ENCODE measurements around the gene RRP9.

RRP9 gene

DNA sequence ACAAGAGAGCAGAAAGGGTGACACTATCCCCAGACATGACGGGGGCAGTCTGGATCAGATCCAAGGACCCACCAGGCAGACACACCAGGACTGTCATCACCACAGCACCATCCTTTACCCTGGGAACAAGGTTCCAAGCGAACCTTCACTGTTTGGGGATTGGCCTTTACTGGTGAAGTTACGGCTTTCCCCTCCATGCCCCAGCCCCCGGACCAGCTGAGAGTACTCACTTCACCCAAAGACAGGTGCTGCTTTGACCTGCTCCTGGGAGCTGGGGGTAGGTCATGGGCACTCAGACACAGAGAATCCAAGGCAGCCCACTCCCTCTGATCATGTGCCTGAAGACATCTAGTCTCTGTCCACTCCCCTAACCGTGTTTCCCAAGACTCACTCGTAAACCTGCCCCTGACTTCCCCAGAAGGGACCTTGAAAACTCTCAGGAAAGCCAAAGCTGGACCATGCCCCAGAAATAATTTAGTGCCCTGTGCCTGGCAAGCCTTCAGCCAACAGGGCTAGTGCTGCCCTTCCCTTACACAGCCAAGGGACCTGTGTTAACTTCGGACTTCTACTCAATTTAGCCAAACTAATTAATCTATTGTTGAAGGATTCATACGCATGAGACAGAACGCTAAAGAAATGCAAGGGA, 2.8 kb downstream of the RRP9 start:
- peaks cover 33 to 38% of the 10 kb centered on the region in 2 donors for H3K36me3 ChIP-seq (ENCODE audit: control insufficient read depth in 2 of 2, insufficient read depth in 2 of 2, low read length in 2 of 2)
- no peak overlapping the region for H3K9ac ChIP-seq (ENCODE audit: low read depth in 1 of 2, low read length in 2 of 2)
- peaks cover 19 to 25% of the 10 kb centered on the region in 2 donors for H3K4me1 ChIP-seq (ENCODE audit: control insufficient read depth in 2 of 2, insufficient read depth in 2 of 2, low read length in 2 of 2)
- H3K4me3 ChIP-seq (ENCODE audit: low read length in 2 of 2) = no peak overlapping the region
- H3K27ac ChIP-seq (ENCODE audit: low read depth in 2 of 2, low read length in 2 of 2) = no peak overlapping the region
- H3K9me3 ChIP-seq (ENCODE audit: control insufficient read depth in 2 of 2, low read length in 2 of 2) = no peaks in the 10 kb centered on the region
- no peaks in the 10 kb centered on the region for H3K27me3 ChIP-seq (ENCODE audit: control insufficient read depth in 2 of 2, insufficient read depth in 2 of 2, low read length in 2 of 2)

DNA sequence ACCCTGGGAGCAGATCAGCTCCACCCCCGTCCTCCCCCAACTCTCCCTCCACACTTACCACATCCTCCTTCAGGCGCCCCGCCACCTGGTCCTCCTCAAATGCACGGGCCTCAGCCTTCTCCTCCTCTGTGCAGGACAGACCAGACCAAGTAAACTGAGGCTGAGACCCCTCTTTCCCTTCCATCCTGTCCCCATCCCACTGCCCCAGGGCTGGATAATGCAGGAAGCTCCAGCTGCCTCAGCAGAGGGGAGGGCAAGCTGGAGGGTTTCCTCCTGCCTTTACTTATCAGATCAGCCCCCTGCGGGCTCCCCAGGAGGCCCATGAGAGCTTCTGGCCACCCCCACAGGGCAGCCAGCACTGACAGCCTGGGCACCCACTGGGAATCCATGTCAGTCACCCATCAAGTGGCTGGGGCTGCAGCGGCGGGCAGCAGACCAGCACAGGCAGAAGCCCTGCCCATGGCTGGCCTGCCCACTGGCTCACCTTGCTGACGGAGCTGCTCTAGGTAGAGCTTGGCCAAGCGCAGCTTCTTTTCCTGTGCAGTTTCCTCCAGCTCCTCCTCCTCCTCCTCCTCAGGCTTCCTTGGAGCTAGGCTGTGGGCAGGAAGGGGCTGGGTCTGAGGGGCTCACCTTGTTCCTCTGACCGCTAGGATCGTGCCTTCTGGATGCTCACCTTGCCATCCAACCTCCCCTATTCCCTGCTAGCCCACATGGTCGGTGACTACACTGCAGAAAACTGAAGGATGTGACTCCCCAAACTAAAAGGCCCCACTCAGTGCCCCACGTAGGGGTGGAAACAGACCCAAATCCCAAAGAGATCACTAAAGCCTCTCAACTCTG, 3.9 kb downstream of the RRP9 start:
- H3K4me1 ChIP-seq (ENCODE audit: control insufficient read depth in 2 of 2, insufficient read depth in 2 of 2, low read length in 2 of 2) = peaks cover 12 to 17% of the 10 kb centered on the region in 2 donors
- no peak overlapping the region for H3K4me3 ChIP-seq (ENCODE audit: low read length in 2 of 2)
- H3K27me3 ChIP-seq (ENCODE audit: control insufficient read depth in 2 of 2, insufficient read depth in 2 of 2, low read length in 2 of 2) = no peaks in the 10 kb centered on the region
- no peaks in the 10 kb centered on the region for H3K9me3 ChIP-seq (ENCODE audit: control insufficient read depth in 2 of 2, low read length in 2 of 2)
- no peak overlapping the region for H3K9ac ChIP-seq (ENCODE audit: low read depth in 1 of 2, low read length in 2 of 2)
- peaks cover 40 to 49% of the 10 kb centered on the region in 2 donors for H3K36me3 ChIP-seq (ENCODE audit: control insufficient read depth in 2 of 2, insufficient read depth in 2 of 2, low read length in 2 of 2)
- H3K27ac ChIP-seq (ENCODE audit: low read depth in 2 of 2, low read length in 2 of 2) = no peak overlapping the region

DNA sequence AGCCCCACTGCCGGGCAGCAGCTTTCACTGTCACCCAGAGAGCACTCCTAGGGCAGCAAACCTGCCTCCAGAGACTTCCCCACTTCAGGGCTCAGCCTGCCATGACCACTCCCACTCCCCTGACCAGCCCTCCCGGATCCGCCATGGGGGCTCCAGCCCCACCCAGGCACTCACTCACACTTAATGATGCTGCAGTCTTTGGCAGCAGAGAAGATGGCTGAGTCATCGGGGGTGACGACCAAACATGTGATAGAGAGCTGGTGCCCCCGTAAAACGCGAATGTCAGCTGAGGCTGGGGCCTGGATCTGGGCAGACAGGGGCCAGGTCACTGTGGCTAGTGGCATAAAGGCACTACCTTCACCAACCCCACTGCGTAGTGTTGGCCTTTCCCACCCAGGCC, 4.7 kb downstream of the RRP9 start:
- no peak overlapping the region for H3K4me3 ChIP-seq (ENCODE audit: low read length in 2 of 2)
- H3K36me3 ChIP-seq (ENCODE audit: control insufficient read depth in 2 of 2, insufficient read depth in 2 of 2, low read length in 2 of 2) = peaks cover 44 to 51% of the 10 kb centered on the region in 2 donors
- no peaks in the 10 kb centered on the region for H3K9me3 ChIP-seq (ENCODE audit: control insufficient read depth in 2 of 2, low read length in 2 of 2)
- H3K9ac ChIP-seq (ENCODE audit: low read depth in 1 of 2, low read length in 2 of 2) = no peak overlapping the region
- H3K27me3 ChIP-seq (ENCODE audit: control insufficient read depth in 2 of 2, insufficient read depth in 2 of 2, low read length in 2 of 2) = no peaks in the 10 kb centered on the region
- no peak overlapping the region for H3K27ac ChIP-seq (ENCODE audit: low read depth in 2 of 2, low read length in 2 of 2)
- H3K4me1 ChIP-seq (ENCODE audit: control insufficient read depth in 2 of 2, insufficient read depth in 2 of 2, low read length in 2 of 2) = peaks cover 5 to 10% of the 10 kb centered on the region in 2 donors

DNA sequence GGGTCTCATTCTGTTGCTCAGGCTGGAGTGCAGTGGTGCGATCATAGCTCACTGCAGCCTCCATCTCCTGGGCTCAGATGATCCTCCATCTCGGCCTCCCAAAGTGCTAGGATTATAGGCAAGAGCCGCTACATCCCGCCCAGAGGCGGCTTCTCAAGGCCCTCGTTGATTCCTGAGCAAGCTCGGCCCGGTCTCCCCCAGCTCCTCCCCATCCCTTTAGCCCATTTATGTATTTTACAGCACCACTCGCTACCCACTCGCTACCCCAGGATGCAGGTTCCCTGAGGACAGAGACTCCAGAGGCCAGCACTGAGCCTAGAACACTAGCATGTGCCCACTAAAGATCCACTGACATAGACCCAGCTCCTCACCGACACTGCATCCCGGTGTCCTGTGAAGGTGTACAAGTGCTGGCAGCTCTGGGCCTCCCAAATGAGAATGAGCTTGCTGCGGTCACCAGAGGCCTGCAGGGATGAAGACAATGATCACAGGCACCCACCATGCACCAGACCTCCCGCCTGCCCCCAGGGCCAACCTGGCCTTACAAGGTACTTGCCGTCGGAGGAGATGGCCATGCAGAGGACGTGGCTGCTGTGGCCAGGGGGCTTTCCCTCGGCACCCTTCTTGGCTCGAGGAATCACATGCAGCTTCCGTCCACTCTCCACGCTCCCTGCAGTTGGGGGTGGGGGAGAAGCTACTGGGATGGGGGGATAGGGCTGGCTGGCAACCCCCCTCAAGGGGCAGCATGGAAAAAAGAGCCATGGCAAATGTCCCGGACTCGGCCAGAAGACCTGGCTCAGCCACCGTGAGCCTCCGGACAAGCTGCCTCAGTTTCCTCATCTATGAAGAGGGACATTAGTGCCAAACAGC, 5.6 kb downstream of the RRP9 start:
- peaks cover 4 to 7% of the 10 kb centered on the region in 2 donors for H3K4me1 ChIP-seq (ENCODE audit: control insufficient read depth in 2 of 2, insufficient read depth in 2 of 2, low read length in 2 of 2)
- peaks cover 44 to 51% of the 10 kb centered on the region in 2 donors for H3K36me3 ChIP-seq (ENCODE audit: control insufficient read depth in 2 of 2, insufficient read depth in 2 of 2, low read length in 2 of 2)
- H3K9ac ChIP-seq (ENCODE audit: low read depth in 1 of 2, low read length in 2 of 2) = no peak overlapping the region
- H3K9me3 ChIP-seq (ENCODE audit: control insufficient read depth in 2 of 2, low read length in 2 of 2) = no peaks in the 10 kb centered on the region
- no peak overlapping the region for H3K27ac ChIP-seq (ENCODE audit: low read depth in 2 of 2, low read length in 2 of 2)
- H3K4me3 ChIP-seq (ENCODE audit: low read length in 2 of 2) = no peak overlapping the region
- no peaks in the 10 kb centered on the region for H3K27me3 ChIP-seq (ENCODE audit: control insufficient read depth in 2 of 2, insufficient read depth in 2 of 2, low read length in 2 of 2)

DNA sequence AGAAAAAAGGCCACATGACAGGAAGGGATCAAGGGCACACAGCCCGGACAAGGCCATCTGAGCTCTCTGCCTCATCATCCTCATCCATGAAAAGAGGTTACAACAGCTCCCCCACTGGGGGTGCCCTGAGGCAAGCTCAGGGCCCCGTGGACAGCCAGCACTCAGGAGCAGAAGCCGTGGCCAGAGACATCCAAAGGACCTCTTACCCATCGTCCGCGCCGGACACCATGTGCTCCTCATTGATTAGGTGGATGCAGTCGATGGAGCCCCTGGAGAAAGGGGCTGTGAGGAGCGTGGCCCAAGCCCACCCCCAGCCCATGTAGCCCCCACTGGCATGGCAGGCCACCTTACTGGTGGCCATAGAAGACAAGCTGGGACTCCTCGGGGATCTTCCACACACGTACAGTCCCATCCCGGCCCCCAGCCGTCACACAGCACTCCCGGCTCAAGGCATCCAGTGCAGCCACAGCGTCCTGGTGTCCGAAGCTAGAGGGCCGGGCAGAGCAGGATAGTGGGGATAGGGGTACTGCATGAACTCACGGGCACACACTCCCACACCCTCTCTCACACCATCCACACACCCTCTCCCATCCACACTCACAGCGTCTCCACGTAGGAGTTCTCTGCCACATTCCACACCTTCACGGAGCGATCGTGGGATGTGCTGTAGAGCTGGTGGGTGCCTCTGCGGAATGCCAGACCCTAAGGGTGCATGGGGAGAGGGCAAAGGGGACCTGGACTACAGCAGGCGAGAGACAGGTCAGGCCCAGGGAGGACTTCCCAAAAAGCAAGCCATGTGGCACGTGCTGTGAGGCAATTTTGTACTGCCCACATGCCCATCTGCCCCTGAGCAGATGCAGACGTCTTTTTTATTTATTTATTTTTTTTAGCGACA, 6.5 kb downstream of the RRP9 start:
- Histone ChIP-seq H3K27me3 (ENCODE audit: control insufficient read depth in 2 of 2, insufficient read depth in 2 of 2, low read length in 2 of 2) (no peaks in the 10 kb centered on the region), H3K9ac (ENCODE audit: low read depth in 1 of 2, low read length in 2 of 2) (no peak overlapping the region), H3K4me3 (ENCODE audit: low read length in 2 of 2) (no peak overlapping the region), H3K27ac (ENCODE audit: low read depth in 2 of 2, low read length in 2 of 2) (no peak overlapping the region), H3K4me1 (ENCODE audit: control insufficient read depth in 2 of 2, insufficient read depth in 2 of 2, low read length in 2 of 2) (no peaks in the 10 kb centered on the region), H3K9me3 (ENCODE audit: control insufficient read depth in 2 of 2, low read length in 2 of 2) (no peaks in the 10 kb centered on the region), H3K36me3 (ENCODE audit: control insufficient read depth in 2 of 2, insufficient read depth in 2 of 2, low read length in 2 of 2) (peaks cover 44 to 51% of the 10 kb centered on the region in 2 donors)

DNA sequence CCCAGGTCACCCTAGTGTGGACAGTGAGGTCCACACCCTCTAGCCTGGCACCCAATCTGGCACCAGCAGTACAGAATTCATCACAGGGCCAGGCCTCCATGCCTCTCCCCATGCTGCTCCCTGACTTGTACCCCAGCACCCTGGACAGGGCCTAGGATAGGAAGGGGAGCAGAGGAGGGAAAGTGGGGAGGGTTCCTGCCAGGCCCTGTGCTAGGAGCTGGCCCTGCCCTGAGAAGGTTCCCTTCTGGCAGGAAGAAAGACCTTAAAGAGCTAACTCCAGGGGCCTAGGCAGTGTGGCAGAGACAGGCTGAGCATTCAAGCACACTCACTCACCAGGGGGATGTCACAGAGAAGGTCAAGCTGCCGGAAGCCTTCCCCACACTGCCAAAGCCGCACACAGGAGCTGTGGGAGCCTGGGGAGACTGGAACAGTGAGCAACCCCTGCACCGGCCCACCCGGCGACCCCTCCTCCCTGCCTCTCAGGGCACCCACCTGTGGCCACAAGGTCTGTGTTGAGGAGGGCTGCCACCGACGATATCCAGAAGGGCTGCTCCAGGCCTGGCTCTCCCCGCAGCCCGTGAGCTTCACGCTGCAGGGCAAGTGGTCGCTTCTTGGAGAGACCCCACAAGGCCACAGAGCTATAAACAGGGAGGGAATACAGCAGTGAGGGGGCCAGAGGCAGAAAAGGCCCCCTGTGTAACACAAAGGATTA, 7.4 kb downstream of the RRP9 start:
- Histone ChIP-seq H3K4me3 (ENCODE audit: low read length in 2 of 2) (no peak overlapping the region), H3K9ac (ENCODE audit: low read depth in 1 of 2, low read length in 2 of 2) (no peak overlapping the region), H3K36me3 (ENCODE audit: control insufficient read depth in 2 of 2, insufficient read depth in 2 of 2, low read length in 2 of 2) (peaks cover 44 to 51% of the 10 kb centered on the region in 2 donors), H3K27me3 (ENCODE audit: control insufficient read depth in 2 of 2, insufficient read depth in 2 of 2, low read length in 2 of 2) (no peaks in the 10 kb centered on the region), H3K4me1 (ENCODE audit: control insufficient read depth in 2 of 2, insufficient read depth in 2 of 2, low read length in 2 of 2) (no peaks in the 10 kb centered on the region), H3K9me3 (ENCODE audit: control insufficient read depth in 2 of 2, low read length in 2 of 2) (no peaks in the 10 kb centered on the region), H3K27ac (ENCODE audit: low read depth in 2 of 2, low read length in 2 of 2) (no peak overlapping the region)

DNA sequence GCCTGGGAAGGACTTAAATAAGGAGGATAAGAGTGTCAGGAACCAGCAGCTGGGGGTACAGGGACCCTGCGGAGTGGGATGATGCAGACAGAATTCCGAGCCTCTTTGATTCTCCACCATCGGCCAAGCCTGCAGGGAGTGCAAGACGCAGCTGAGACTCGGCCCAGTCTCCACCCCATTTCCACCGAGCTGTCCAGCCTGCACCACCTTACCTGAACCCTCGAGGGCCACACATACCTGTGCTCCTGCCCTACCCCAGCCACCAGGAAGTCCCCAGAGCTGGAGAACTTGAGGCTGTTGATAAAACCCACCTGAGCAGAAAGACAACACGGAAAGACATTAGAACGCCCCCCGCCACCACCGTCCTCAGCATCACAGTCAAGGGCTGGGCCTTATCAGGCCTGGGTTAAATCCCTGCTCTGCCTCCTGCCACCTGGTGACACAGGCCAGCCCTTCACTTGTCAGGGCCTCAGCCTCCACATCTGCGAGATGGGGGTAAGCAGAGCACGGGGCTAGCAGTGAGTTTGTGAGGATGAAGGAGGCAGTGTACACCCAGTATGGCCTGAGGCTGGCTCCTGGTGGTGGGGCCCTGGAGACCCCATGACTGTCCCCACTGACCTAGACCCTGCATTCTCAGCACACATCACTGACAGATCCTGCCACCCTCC, 8.1 kb downstream of the RRP9 start:
- Histone ChIP-seq H3K36me3 (ENCODE audit: control insufficient read depth in 2 of 2, insufficient read depth in 2 of 2, low read length in 2 of 2) (peaks cover 44 to 48% of the 10 kb centered on the region in 2 donors), H3K9me3 (ENCODE audit: control insufficient read depth in 2 of 2, low read length in 2 of 2) (no peaks in the 10 kb centered on the region), H3K27me3 (ENCODE audit: control insufficient read depth in 2 of 2, insufficient read depth in 2 of 2, low read length in 2 of 2) (no peaks in the 10 kb centered on the region), H3K4me1 (ENCODE audit: control insufficient read depth in 2 of 2, insufficient read depth in 2 of 2, low read length in 2 of 2) (no peaks in the 10 kb centered on the region), H3K9ac (ENCODE audit: low read depth in 1 of 2, low read length in 2 of 2) (no peak overlapping the region), H3K4me3 (ENCODE audit: low read length in 2 of 2) (no peak overlapping the region), H3K27ac (ENCODE audit: low read depth in 2 of 2, low read length in 2 of 2) (no peak overlapping the region)

DNA sequence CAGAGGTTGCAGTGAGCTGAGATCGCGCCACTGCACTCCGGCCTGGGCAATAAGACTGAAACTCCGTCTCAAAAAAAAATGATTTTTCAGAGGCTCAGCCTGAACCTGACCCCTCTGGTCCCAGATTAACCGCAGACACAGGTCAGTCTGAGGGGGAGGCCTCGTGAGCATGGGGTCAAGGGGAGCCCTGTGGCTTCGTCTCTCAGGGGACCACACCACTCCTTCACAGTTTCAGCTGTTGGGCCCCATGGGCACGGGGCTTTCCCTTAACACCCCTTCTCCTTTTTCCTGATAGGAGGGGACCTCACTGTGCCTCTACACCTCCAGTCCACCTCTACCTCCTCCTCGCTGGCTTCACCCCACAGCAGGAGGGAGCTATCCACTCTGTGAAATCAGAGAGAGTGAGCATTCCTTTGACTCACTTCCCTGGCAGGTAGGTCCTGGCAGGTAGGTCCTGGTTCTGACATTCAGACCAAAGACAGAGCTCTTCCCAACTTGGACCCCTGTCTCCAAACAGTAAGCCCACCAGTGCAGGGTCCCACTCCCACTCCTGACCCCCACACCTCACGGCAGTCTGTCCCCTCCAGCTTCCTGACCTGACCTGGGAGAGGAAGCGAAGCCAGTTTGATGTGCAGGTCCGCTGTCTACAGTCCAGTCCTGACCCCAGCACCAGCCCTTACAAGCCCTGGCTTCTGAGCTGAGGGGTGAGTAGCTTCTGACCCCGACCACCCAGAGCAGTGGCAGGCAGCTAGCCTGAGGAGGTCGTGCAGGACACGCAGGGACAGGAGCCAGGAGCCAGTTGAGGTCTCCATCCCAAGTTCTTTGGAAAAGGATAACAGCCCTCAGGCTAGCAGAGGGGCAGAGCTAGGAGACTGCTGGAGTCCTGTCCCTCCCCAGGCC, 9.0 kb downstream of the RRP9 start:
- no peak overlapping the region for H3K4me3 ChIP-seq (ENCODE audit: low read length in 2 of 2)
- H3K4me1 ChIP-seq (ENCODE audit: control insufficient read depth in 2 of 2, insufficient read depth in 2 of 2, low read length in 2 of 2) = no peaks in the 10 kb centered on the region
- H3K9ac ChIP-seq (ENCODE audit: low read depth in 1 of 2, low read length in 2 of 2) = no peak overlapping the region
- H3K36me3 ChIP-seq (ENCODE audit: control insufficient read depth in 2 of 2, insufficient read depth in 2 of 2, low read length in 2 of 2) = peaks cover 41 to 48% of the 10 kb centered on the region in 2 donors
- H3K27me3 ChIP-seq (ENCODE audit: control insufficient read depth in 2 of 2, insufficient read depth in 2 of 2, low read length in 2 of 2) = no peaks in the 10 kb centered on the region
- no peak overlapping the region for H3K27ac ChIP-seq (ENCODE audit: low read depth in 2 of 2, low read length in 2 of 2)
- H3K9me3 ChIP-seq (ENCODE audit: control insufficient read depth in 2 of 2, low read length in 2 of 2) = no peaks in the 10 kb centered on the region
